T follicular helper cell (primary cell): ENCODE measurements around the gene HEXB.

ENCODE experiments used
- DNase-seq: peaks from one replicate; pipeline ENCODE4 v3.0.0-alpha.2; 2020; ENCODE audit warnings: low read depth
- total RNA-seq, 2 experiments: gene quantifications; one replicate each; lab custom pipeline; 2026; lab: John Stamatoyannopoulos, UW

HEXB gene
- 52.6 to 67.6 reads per million in 2 experiments for total RNA-seq

DNA sequence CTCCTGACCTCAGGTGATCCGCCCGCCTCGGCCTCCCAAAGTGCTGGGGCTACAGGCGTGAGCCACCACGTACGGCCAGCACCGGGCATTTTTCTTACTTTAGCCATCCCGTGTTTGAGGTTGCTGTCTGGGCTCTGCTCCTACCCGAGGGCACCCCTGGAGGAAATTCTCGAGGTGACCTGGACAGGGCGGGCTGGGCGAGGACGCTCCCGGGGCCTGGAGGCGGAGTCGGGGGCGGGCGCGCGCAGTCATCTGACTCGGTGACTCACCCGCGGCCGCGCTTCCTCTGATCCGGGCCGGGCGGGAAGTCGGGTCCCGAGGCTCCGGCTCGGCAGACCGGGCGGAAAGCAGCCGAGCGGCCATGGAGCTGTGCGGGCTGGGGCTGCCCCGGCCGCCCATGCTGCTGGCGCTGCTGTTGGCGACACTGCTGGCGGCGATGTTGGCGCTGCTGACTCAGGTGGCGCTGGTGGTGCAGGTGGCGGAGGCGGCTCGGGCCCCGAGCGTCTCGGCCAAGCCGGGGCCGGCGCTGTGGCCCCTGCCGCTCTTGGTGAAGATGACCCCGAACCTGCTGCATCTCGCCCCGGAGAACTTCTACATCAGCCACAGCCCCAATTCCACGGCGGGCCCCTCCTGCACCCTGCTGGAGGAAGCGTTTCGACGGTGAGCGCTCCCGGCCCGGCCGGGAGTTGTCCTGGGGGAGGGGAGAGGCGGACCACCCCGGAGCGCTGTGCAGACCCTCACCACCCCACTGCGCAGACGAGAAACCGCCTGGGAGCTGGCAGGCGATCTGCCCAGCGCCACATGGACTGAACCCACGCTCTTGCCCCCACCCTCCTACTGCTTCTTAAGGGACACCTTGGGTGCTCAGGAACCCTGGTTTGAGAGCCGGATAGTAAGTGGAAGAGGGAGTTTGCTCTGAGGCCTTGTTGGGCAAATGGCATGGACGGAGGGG lies at the start of gene HEXB:
Gene HEXB (plus strand): TSS at position 334 of the 952 bp plus-strand sequence. CDS start 28 bp downstream, at position 362.
- peak; percentile 70 for DNase-seq

DNA sequence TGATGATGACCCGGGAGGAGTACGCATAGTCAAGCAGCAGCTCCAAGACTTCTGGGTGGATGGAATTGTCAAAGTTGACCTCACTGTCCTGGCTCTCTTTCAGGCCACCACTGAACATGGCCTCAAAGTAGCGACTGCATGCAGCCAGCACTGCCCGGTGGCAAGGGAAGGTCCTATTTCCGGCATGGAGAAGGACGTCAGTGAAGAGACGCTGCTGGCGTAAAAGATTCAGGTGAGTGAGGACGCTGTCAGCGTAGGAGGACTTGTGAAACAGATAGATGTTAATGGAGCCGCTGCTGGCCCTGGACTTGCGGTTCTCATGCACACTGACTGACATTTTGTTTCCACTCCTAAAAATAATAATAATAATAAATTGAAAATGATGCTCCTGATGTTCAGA lies 48.9 kb upstream of the HEXB start:
- DNase-seq = no peak

DNA sequence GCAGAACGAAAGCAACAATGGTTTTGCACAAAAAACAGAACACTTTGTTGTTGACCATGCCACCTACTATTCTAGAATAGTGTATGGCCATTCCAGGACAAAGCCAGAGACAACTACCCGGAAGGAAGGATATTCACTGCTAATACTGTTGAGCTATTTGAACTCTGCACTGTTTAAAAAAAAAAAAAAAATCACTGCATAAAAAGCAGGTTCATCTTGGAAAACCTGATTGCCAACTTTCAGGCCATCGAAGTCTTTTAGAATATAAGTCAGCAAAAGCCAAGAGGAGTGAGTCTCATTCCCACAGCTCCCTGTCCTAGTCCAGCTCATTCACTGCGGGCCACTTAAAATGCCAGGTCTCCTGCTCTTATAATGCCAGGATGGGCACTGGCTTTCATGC lies 48.5 kb upstream of the HEXB start:
- no peak for DNase-seq

DNA sequence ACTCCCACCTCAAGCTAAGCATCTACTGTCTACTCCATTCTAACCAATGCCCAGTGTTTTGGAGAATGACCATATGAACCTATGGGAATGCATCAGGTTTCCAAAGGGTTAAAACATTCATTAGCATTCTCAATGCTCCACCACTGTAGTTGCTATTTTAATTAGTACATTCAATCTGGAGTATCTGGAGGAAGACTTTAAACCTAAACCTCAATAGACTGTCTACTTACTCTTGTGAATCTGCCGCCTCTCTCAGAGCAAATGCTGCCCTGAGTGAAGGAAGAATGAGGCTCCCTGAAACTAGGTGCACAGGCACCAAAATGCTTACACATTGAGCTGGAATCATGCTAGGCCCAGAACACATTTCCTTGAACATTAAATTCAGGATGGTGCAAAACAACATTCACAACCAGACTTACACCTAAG lies 46.5 kb upstream of the HEXB start:
- DNase-seq = no peak

DNA sequence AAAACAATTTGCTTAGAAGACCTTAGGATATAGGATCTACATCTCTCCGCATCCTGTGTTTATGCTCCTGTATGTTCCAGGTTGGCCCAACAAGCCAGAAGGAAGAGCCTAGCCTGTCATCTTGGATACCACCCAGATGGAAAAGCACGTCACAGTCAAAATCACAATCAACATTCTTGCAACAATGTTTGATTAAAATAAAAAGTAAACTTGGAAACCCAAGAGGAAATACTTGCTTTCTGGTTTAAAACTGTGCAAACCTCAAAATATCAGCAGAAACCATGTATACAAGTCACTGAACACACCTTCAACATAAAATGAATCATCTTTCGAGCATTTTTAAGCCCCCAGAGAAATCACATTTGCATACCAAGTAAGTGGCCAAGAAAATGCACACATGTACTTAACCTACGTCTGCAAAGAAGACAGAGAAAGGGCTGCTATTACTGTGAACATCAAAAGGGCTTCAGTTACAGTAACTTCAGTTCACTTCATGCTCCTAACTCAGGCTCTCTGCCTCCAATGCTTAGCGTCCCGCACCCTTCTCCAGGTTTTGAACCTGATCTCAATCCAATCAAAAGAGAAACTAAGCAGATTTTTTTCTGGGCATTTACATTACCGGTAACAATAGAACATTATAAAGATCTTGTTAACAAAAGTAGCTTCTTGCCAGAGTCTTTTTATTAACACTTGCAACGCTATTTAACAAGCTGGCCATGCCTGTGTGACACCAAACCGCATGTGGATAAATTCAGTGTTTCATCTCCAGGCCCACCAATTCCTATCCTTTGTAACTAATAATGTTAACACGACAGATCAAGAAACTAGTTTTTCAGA lies 45.8 kb upstream of the HEXB start:
- no peak for DNase-seq

DNA sequence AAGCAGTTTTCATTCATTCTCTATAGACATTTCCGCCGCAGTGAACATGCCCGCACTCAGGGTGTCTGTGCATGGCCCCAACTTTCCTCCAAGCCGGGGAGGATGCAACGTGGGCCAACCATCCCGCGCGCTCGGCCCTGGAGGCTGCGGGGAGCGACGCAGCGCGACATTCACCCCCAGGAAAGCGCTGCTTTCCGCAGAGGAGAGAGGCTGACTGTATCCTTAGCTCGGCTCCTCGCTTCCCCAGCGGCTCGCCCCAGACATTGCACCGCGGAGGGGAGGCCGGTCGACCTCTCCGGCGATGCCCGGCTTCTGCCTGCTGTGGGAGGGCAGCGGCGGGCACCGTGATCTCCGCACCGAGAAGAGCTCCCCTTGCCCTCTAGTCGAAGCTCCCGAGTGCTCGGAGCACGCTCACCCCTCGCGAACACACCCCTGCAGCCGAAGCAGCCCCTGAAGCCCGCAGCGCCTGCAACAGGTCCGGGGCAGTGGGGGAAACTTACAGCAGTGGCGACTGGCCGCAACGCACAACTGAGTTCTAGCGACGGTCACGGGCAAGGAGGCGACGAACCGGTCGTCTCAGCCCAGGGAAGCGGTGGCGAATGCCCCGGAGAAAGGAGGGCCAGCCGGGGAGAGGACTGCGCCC lies 45.1 kb upstream of the HEXB start:
- DNase-seq = no peak

DNA sequence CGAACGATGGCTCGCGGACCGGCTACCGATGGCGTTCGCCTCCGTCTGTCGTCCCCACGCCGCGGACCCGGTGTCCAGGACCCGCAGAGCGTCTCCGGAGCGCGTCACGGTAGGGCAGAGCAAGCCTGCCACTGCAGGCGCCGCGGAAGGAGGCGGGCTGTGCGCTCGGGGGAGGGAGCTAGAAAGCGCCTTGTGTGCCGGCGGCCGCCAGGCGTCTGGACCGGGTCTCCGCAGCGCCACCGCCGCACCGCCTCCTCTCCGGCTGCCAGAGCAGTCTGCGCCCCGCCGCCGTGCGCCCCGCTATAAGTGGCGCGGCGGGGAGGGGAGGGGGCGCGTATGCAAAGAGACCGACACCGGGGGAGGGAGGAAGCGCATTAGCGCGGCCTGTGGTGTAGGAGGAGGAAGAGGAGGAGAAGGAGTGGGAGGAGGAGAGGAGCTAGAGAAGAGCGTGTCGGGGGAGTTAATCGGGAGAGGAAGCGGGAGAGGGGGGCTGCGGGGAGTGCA lies 44.5 kb upstream of the HEXB start, which contains the start of gene ENC1:
Gene ENC1 (minus strand): TSS at position 279 of the 504 bp plus-strand sequence. CDS start 4,243 bp downstream, outside the sequence.
- peak; percentile 39 for DNase-seq

DNA sequence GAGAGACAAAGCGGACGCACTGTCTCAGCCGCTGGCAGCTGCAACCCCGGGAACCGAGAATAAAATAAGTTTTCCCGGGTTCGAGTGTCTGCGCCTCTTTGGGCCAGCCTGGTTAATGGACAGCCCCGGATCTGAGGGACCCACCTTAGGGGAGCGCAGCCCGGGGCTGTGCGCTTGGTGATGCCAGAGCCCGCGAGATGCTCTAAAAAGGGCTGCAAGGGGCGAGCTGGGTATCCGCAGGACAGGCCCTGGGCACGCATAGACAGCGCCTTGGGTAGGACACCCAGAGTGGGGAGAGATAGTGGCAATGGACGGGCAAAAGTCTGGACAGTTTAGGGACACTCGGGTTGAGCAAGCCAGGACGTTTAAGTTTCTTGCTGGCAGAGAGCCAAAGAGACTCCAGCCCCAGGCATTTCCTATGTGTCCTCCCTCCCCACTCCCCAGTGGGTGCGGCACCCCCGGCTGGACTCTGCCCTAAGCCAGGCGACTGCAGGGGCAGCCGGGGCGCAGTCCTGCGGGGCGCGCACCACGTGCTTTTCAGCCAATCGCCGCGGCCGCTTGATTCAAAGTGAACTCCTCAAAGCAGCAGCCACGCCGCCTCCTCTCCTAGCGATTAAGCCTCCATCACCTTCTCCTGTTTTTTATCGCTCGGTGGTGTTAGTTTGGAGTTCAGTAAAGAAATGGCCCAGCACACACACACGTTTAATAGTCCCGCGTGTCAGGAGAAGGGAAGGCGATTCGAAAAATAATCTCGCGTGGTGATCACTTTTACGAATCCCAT lies 43.9 kb upstream of the HEXB start:
- no peak for DNase-seq

DNA sequence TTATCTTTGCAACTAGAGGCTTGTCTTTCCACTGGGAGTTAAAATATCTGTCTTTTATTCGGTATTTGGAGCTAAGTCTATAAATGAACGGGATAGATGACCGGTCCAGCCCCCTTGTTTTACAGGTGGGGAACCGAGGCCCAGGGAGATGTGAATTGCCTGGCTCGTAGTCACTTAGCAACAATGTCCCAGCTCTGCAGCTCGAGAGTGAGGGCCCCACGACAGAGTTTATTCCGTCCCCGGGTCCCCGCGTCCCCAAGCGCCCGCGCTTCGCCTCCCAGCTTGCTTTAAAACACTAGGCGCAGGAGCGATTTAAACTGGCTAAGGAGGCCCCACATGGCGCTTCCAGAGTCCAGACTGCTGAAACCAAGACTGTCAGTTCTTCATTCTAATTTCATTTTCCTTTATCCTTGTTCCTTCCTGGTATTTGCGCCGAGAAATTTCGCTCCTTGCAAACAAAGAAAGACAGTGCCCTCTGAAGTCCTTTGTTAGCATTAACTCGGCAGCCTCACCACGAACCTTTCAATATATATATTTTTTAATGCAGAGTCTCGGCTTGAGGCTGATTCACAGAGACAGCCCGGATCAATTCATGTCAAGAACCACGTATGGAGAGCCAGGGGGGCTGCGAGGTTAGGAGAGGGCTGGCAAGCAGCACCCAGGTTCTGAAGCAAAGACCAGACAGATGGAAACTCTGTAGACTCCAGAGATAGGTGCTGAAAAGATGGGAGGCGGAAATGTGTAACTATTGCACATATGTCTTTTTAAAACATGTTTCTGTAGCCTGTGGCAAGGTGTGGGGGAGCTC lies 43.1 kb upstream of the HEXB start:
- no peak for DNase-seq

DNA sequence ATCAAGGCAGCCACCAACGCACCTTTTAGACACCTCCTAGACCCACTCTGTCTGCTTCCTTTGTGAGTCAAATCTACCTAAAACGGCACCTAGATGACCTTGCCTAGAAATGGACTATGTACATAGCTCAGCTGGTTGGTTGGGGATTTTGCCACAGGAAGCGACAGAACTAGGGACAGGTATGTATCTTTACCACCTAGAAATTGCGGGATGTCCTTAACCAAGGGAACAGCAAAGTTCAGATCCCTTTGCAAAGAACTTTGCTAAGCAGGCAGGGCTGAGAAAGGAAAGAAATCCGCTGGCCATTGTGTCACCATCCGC lies 42.5 kb upstream of the HEXB start:
- DNase-seq = no peak

DNA sequence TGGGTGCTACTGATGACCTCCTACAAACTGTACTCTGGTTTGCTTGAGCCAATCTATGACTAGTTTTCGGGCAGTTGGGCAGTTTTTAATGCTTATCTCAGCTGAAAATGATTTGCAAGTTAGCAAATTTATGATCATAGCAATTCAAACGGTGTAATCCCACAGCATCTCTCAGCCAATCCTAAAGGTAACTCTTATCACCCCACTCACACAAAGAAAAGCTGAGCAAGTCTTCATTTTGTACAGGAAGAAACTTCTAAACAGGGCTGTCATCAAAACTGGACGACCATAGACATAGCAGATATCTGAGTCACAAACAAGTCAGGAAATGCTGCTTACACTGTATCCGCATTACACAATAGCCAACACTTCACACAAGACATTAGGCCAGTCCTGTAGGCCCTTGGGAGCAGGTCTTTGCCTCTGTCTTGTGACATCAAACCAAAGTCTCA lies 41.9 kb upstream of the HEXB start:
- no peak for DNase-seq

DNA sequence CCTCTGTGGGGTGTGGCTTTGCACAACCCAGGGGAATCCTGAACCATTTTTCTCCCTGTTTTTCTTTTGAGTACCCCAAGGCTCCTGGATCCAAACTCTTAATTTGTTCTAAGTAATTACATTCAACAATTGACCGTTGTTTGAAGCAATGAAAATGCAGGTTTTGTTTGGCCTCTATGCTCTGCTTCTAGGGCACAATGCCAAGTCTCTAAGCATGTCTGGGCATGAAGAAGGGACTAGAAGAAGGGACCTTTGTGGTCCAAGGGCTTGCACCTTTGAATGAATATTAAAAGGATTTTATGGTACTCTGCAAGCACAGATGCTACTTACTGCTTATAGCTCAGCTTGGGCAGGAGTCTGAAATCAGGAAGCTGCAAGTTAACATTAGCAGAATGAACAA lies 37.9 kb upstream of the HEXB start:
- DNase-seq = no peak

DNA sequence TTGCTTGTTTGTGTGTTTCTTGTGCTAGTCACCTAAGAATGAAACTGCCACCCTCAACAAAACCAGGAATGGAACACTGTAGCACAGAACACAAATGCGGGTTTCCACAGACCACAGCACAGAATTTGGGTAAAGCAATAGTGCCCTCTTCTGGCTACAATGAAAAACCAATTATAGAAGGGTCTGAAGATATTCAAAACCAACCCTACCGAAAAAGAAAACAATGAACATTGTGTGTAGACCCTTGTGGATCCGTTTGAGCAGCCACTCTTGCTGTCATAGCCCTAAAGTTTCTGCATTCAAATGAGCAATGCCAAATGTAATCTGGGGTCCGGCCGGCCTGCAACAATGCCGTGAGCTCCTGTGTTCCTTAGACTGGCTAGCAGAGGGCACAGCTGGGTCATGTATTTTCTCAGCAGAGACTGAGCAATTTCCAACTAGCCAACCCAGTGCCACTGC lies 36.2 kb upstream of the HEXB start:
- no peak for DNase-seq

DNA sequence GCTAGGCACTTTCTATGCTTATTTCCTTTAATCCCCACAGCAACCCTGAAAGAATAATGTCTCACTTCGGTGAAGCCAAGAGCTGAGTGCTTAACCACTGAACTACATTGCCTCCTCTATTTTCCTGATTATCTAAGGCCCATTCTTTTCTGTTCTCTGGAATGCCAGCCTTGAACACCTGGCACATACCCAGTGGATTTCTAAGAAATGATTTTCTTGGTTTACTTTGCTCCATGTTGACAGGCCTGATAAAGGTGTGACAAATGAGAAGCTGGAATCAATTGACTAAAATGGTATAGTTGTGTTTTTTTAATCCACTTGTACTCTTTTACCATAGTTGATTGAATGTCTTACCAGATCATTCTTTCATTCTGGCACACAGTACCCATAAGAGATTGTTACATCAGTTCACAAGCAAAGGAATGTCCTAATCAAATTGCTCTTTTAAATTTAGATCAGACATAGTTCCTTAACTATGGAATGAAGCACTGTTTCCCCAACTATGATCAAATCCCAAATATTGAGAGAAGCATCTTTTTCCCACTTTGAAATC lies 35.5 kb upstream of the HEXB start:
- no peak for DNase-seq

DNA sequence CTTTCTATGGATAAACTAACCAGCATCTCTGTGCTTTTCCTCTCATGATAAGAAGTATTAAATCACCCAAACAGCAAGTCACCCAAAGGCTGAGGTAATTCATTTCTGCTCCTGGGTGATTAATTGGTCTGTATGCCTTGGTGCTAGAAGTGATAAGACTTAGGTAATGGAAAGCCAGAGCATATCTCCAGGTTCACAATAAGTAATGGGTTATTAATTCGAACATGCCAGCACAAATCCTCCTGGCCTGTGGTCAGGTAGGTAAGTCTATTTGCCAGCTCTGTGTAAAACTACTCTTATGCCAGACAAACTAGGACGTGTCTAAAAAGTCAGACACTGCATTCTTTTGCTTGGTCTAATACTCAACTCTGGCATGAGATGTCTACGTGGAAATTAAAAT lies 33.3 kb upstream of the HEXB start:
- no peak for DNase-seq

DNA sequence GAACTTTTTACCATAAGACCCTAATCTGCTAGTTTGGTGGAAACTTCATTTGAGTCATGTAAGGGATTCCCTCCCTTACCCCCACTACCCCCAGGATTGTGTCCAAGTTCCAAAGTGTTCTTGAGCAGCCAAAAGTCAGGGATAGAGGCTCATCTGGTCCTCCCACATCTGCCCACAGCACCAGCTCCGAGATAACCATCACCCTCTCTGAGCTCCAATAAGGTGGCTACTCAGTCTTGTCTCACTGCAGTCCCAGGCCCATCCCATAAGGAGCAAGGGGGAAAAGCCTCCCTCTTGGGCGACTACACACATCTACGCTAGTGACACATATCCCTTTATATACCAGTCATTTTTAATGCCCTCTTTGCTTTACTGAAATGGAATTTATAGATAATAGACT lies 32.5 kb upstream of the HEXB start:
- DNase-seq = no peak

DNA sequence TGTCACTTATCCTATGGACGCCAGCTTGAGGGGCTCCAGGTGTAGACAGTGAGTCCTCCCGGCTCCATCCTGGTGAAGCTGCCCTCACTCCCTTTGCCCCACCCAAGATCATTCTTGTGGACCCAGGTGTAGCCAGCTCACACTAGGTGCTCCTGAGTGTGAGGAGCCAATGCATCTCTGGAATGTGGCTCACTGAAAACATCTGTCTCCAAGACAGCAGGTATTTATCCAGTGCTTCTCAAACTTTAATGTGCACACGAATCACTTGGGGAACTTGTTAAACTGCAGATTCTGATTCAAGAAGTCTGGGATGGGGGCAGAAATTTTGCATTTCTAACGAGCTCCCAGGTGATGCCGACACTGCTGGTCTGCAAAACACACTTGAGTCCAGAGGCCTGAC lies 31.0 kb upstream of the HEXB start:
- DNase-seq = no peak

DNA sequence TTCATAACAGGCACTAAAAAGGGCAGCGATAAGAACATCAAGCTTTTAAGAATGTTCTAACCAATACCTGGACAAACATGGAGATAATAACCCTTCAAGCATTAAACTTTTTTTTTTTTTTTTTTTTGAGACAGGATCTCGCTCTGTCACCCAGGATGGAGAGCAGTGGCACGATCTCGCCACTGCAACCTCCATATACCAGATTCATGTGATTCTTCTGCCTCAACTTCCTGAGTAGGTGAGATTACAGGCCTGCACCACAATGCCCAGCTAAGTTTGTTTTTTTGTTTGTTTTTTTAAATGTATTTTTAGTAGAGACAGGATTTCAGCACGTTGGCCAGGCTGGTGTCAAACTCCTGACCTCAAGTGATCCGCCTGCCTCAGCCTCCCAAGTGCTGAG lies 29.8 kb upstream of the HEXB start:
- DNase-seq = no peak

DNA sequence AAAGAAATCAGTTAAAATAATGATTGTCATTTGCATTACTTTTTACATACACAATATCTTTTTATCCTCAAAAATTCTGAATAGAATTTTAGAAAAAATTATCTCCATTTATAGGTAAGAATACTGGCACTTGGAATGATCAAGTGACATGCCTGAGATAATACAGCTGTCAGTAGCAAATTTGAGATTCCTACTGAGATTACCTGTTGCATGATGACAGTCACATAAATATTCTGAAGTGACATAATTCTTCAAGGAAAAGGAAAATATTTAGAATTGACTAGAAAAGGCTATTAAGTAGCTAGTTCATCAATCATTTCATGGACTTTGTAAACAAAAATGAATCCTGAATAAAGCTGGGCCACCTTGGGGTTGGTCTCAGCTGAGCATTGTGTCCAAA lies 29.3 kb upstream of the HEXB start:
- no peak for DNase-seq

DNA sequence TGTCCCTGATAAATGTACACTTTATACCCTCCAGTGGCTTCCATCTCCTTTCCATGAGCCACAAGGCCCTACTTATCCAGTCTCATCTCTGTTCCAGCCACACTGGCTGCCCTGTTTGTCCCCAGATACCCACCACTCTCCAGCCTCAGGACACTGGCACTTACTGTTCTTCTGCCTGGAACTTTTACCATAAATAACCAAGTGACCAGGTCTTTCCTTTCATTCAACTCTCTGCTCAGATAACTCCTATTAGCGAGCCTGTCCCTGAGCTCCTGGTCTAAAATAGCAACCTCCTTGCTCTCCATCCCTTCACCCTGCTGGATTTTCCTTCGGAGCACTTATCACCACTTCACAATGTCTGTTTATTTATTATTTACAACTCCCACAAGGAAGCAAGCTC lies 27.9 kb upstream of the HEXB start:
- no peak for DNase-seq
